Measurements from ENCODE around the gene DRAXIN. TPM values are rescaled to one million over a fixed set of nuclear protein-coding genes. Genes with fewer than 3 reads are reported as not detected.

DRAXIN gene
- polyA plus RNA-seq, 1 of the 3 experiments (the other 2 are of a cell fraction) = 0.97 TPM

DNA sequence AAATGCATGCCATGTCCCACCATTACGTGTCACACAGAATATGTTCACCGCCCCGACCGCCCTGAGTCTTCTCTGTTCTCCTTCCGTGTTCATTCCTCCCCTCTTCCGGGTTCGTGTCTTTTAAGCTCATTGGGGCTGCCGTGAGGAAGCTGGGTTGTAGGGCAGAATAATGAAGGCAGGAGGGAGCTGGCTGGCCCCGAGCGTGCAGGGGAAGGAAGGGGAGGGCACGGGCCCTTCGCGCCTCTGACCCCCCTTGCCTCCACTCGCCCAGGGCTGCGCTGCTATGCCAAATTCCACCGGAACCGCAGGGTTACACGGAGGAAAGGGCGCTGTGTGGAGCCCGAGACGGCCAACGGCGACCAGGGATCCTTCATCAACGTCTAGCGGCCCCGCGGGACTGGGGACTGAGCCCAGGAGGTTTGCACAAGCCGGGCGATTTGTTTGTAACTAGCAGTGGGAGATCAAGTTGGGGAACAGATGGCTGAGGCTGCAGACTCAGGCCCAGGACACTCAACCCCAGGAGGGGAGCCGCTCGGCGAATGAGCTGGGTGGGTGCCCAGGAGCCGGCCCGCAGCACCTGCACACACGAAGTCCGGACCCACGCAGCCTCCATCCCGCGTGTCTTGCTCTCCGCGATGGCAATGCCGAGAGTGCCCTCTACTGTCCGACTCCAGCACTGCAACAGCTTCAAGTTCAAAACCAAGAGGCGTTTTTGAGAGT is 28.0 kb downstream of the DRAXIN start:
- Histone ChIP-seq H3K9me3 (no peaks in the 10 kb centered on the region), H3F3A (replicated peaks; ENCODE audit: insufficient read depth) (no peaks in the 10 kb centered on the region), H3K27ac (ENCODE audit: low read depth in 2 of 2, low read length in 1 of 2) (no peak overlapping the region), H3K9ac (no peak overlapping the region), H3K4me1 (ENCODE audit: control insufficient read depth in 1 of 2, insufficient read depth in 2 of 2, low read depth in 1 of 2, low read length in 1 of 2) (peaks cover 0 to 4% of the 10 kb centered on the region in 2 experiments; a peak in 1 of 4 replicates), H3K27me3 (ENCODE audit: insufficient read depth) (no peaks in the 10 kb centered on the region; the same call in 1 of the 2 replicates), H3K79me2 (ENCODE audit: insufficient read depth) (no peaks in the 10 kb centered on the region), H3K36me3 (replicated peaks in 1 of 2; ENCODE audit: control insufficient read depth in 1 of 2, insufficient read depth in 2 of 2, low read length in 1 of 2) (no peaks in the 10 kb centered on the region), H3K4me3 (ENCODE audit: low read depth in 2 of 2, low read length in 1 of 2) (peak overlapping the region; percentile 21 to 36; a peak in 2 of 4 replicates), H3K9me2 (no peaks in the 10 kb centered on the region), H4K20me1 (ENCODE audit: insufficient read depth) (no peaks in the 10 kb centered on the region), H2AFZ (ENCODE audit: low read depth) (peak overlapping the region; percentile 53; the same call in 1 of the 2 replicates), H3K4me2 (peak overlapping the region; percentile 83)
- ChIA-PET CTCF (interaction anchor here (0.6 to 8.6 kb wide), 45 partner anchors 9 to 682 kb away, joined by 3 to 205 read pairs (median 4); partner anchors contain the start of genes AGTRAP, CLCN6, DISP3 and FBXO2), POLR2A (interaction anchor here (1.0 to 1.4 kb wide), 2 partner anchors 55 to 69 kb away, joined by 5 read pairs; partner anchors contain the start of gene FBXO6)
- 33% methylated on average over 22 of the region's 44 CpGs for WGBS (ENCODE audit: low lambda C conversion rate)
- peak; percentile 82 for DNase-seq
- TF ChIP-seq GATA2 (CRISPR knock-in tag; IDR thresholded peaks at IDR 0.05) (no peak), PBX3 (IDR thresholded peaks at IDR 0.05) (no peak), FOXM1 (IDR thresholded peaks at IDR 0.05; ENCODE audit: low read depth) (no peak), YY1 (IDR thresholded peaks at IDR 0.05; ENCODE audit: low read depth) (no peak), CHD2 (IDR thresholded peaks at IDR 0.05; ENCODE audit: low read length, partially characterized antibody) (peak; percentile 33), SIN3A (IDR thresholded peaks at IDR 0.05; ENCODE audit: borderline replicate concordance, low read depth, low read length) (no peak), ELF1 (IDR thresholded peaks at IDR 0.05) (no peak), FOXJ3 (CRISPR knock-in tag; IDR thresholded peaks at IDR 0.05) (no peak), REST (IDR thresholded peaks at IDR 0.05; ENCODE audit: low read depth, low read length) (no peak), RAD21 (IDR thresholded peaks at IDR 0.05; ENCODE audit: low read length) (peak; percentile 93), POLR2AphosphoS5 (IDR thresholded peaks at IDR 0.05; ENCODE audit: low read depth, low read length) (no peak), NRF1 (IDR thresholded peaks at IDR 0.05; ENCODE audit: low read depth, low read length) (no peak), RXRA (IDR thresholded peaks at IDR 0.05; ENCODE audit: borderline replicate concordance, low read depth) (no peak), TAF1 (IDR thresholded peaks at IDR 0.05; ENCODE audit: borderline replicate concordance, low read depth, low read length) (no peak), RCOR1 (IDR thresholded peaks at IDR 0.05; ENCODE audit: low read length) (0 out of 2 replicates have a peak, but pooled peaks have one; percentile 18), MXI1 (IDR thresholded peaks at IDR 0.05; ENCODE audit: low read depth, low read length) (peak; percentile 67; the same call in 1 of the 2 replicates), RFX5 (IDR thresholded peaks at IDR 0.05; ENCODE audit: low read length) (no peak), GABPA (IDR thresholded peaks at IDR 0.05; ENCODE audit: low read depth) (no peak), USF2 (IDR thresholded peaks at IDR 0.05; ENCODE audit: borderline replicate concordance, low read depth, low read length) (no peak)
- TF ChIP-seq, protein P1, sequence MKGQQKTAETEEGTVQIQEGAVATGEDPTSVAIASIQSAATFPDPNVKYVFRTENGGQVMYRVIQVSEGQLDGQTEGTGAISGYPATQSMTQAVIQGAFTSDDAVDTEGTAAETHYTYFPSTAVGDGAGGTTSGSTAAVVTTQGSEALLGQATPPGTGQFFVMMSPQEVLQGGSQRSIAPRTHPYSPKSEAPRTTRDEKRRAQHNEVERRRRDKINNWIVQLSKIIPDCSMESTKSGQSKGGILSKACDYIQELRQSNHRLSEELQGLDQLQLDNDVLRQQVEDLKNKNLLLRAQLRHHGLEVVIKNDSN (IDR thresholded peaks at IDR 0.05; ENCODE audit: borderline replicate concordance, low read depth) = no peak
- TF ChIP-seq, protein P2, sequence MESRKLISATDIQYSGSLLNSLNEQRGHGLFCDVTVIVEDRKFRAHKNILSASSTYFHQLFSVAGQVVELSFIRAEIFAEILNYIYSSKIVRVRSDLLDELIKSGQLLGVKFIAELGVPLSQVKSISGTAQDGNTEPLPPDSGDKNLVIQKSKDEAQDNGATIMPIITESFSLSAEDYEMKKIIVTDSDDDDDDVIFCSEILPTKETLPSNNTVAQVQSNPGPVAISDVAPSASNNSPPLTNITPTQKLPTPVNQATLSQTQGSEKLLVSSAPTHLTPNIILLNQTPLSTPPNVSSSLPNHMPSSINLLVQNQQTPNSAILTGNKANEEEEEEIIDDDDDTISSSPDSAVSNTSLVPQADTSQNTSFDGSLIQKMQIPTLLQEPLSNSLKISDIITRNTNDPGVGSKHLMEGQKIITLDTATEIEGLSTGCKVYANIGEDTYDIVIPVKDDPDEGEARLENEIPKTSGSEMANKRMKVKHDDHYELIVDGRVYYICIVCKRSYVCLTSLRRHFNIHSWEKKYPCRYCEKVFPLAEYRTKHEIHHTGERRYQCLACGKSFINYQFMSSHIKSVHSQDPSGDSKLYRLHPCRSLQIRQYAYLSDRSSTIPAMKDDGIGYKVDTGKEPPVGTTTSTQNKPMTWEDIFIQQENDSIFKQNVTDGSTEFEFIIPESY (IDR thresholded peaks at IDR 0.05; ENCODE audit: borderline replicate concordance, low read depth) = no peak
- TF ChIP-seq, protein P3, sequence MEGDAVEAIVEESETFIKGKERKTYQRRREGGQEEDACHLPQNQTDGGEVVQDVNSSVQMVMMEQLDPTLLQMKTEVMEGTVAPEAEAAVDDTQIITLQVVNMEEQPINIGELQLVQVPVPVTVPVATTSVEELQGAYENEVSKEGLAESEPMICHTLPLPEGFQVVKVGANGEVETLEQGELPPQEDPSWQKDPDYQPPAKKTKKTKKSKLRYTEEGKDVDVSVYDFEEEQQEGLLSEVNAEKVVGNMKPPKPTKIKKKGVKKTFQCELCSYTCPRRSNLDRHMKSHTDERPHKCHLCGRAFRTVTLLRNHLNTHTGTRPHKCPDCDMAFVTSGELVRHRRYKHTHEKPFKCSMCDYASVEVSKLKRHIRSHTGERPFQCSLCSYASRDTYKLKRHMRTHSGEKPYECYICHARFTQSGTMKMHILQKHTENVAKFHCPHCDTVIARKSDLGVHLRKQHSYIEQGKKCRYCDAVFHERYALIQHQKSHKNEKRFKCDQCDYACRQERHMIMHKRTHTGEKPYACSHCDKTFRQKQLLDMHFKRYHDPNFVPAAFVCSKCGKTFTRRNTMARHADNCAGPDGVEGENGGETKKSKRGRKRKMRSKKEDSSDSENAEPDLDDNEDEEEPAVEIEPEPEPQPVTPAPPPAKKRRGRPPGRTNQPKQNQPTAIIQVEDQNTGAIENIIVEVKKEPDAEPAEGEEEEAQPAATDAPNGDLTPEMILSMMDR (IDR thresholded peaks at IDR 0.05) = peak; percentile 98

Measured in SK-N-SH (cell line).